Ascending aorta (tissue), 2 donors: ENCODE results near the gene LCA5L. TPM values are rescaled to one million over a fixed set of nuclear protein-coding genes. Genes with fewer than 3 reads are reported as not detected.

ENCODE experiments used
- DNase-seq, 2 donors: peaks; one replicate each; pipeline ENCODE4 v3.0.0-alpha.2; 2019; ENCODE audit warnings: low spot score in 2 of 2
- H3K27ac ChIP-seq, 2 donors: fragments of 200-600 bp; sonication (generic); one replicate each; pipeline ENCODE4 v1.5.1; 2016 to 2017; ENCODE audit warnings: mild to moderate bottlenecking in 1 of 2
- H3K27me3 ChIP-seq: fragments of 200-600 bp; sonication (generic); one replicate; pipeline ENCODE4 v1.5.1; 2017
- H3K36me3 ChIP-seq, 2 donors: fragments of 200-600 bp; sonication (generic); one replicate each; pipeline ENCODE4 v1.5.1; 2016
- H3K4me1 ChIP-seq, 2 donors: fragments of 200-600 bp; sonication (generic); one replicate each; pipeline ENCODE4 v1.5.1; 2016 to 2017; ENCODE audit warnings: mild to moderate bottlenecking in 1 of 2
- H3K4me3 ChIP-seq, 2 donors: fragments of 200-600 bp; sonication (generic); one replicate each; pipeline ENCODE4 v1.5.1; 2016 to 2017; ENCODE audit warnings: mild to moderate bottlenecking in 1 of 2
- H3K9me3 ChIP-seq, 2 donors: fragments of 200-600 bp; sonication (generic); one replicate each; pipeline ENCODE4 v1.5.1; 2016
- intact Hi-C: fragments of 100-400 bp; cut with DNase I; formaldehyde crosslinking; loops from one replicate; pipeline ENCODE4 v1.15.1; 2023
- total RNA-seq: library from RNA; depleted of rRNA; stranded (reverse); fragments of >200 nt; gene quantifications from one replicate; pipeline ENCODE4 v1.1.0, GENCODE V29; 2016
- TF ChIP-seq, protein P1 (sequence below), 3 experiments: fragments of 200-600 bp in 2 of 3; fragments of 450-650 bp in 1 of 3; sonication (generic) in 2 of 3; IDR thresholded peaks; one replicate each; pipeline ENCODE4 v1.5.1; 2016 to 2019; ENCODE audit warnings: antibody characterized with exemption in 3 of 3, mild to moderate bottlenecking in 1 of 3, moderate library complexity in 1 of 3

Gene LCA5L
- total RNA-seq, 1 donor from 2014 or later = not detected

DNA sequence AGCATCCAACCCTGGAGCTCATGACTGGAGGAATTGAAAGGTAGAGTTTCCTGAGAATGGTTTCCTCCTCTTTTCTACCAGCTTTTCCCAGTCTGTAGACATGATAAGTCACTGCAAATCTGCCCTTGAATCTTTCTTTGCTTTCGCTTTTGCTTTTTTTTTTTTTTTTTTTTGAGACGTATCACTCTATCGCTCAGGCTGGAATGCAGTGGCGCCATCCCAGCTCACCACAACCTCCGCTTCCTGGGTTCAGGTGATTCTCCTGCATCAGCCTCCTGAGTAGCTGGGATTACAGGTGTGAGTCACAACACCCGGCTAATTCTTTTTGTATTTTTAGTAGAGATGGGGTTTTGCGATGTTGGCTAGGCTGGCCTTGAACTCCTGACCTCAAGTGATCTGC lies 1.7 kb upstream of the LCA5L start:
- no peak for DNase-seq
- TF ChIP-seq, protein P1, sequence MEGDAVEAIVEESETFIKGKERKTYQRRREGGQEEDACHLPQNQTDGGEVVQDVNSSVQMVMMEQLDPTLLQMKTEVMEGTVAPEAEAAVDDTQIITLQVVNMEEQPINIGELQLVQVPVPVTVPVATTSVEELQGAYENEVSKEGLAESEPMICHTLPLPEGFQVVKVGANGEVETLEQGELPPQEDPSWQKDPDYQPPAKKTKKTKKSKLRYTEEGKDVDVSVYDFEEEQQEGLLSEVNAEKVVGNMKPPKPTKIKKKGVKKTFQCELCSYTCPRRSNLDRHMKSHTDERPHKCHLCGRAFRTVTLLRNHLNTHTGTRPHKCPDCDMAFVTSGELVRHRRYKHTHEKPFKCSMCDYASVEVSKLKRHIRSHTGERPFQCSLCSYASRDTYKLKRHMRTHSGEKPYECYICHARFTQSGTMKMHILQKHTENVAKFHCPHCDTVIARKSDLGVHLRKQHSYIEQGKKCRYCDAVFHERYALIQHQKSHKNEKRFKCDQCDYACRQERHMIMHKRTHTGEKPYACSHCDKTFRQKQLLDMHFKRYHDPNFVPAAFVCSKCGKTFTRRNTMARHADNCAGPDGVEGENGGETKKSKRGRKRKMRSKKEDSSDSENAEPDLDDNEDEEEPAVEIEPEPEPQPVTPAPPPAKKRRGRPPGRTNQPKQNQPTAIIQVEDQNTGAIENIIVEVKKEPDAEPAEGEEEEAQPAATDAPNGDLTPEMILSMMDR (IDR thresholded peaks at IDR 0.05) = no peak
- H3K4me1 ChIP-seq = peaks cover 0 to 3% of the 10 kb centered on the region in 2 donors
- intact Hi-C loops = no loop called here
- H3K27ac ChIP-seq = no peak overlapping the region
- no peaks in the 10 kb centered on the region for H3K27me3 ChIP-seq
- H3K9me3 ChIP-seq = no peaks in the 10 kb centered on the region
- no peak overlapping the region for H3K4me3 ChIP-seq
- no peaks in the 10 kb centered on the region for H3K36me3 ChIP-seq

- H3K9me3 ChIP-seq = no peaks in the 10 kb centered on the region
- TF ChIP-seq, protein P1 (IDR thresholded peaks at IDR 0.05) = no peak
- peak in 1 of 2 donors; percentile 65 for DNase-seq
- intact Hi-C loops = loop anchor here (2.0 kb wide), 3 partner anchors 56 to 132 kb away; partner anchors contain the start of gene BRWD1
- H3K27me3 ChIP-seq = no peaks in the 10 kb centered on the region
- H3K4me3 ChIP-seq = peak overlapping the region; percentile 76 to 82
- H3K36me3 ChIP-seq = no peaks in the 10 kb centered on the region
- peak overlapping the region; percentile 85 to 92 for H3K27ac ChIP-seq
- peaks cover 0 to 3% of the 10 kb centered on the region in 2 donors for H3K4me1 ChIP-seq
Measured at GRCh38 chr21:39444421-39445180, 977 bp downstream of the LCA5L start.

- no peaks in the 10 kb centered on the region for H3K36me3 ChIP-seq
Measured at GRCh38 chr21:39441502-39442475, 3.8 kb downstream of the LCA5L start.

DNA sequence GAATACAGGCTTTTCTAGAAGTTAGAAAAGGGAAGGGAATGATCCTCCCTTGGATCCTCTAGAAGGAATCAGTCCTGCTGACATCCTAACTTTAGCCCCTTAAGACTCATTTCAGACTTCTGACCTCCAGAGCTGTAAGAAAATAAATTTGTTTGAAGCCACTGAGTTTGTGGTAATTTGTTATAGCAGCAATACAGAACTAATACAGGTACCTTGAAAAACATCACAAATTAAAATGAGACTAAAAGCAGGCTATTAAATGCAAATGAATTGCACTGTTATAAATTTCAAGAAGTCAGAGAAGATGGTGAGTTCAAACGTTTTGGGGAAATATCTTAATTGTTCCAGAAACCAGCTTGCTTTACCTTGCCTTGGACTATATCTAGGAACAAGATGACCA lies 6.3 kb downstream of the LCA5L start:
- intact Hi-C loops = no loop called here
- Histone ChIP-seq H3K4me3 (no peak overlapping the region), H3K27ac (no peak overlapping the region), H3K36me3 (no peaks in the 10 kb centered on the region), H3K27me3 (no peaks in the 10 kb centered on the region), H3K4me1 (no peaks in the 10 kb centered on the region), H3K9me3 (no peaks in the 10 kb centered on the region)
- TF ChIP-seq, protein P1 (IDR thresholded peaks at IDR 0.05) = no peak
- no peak for DNase-seq

More at GRCh38 chr21:39441502-39442475, 3.8 kb downstream of the LCA5L start:
- peaks cover 0 to 3% of the 10 kb centered on the region in 2 donors for H3K4me1 ChIP-seq
- intact Hi-C loops = no loop called here
- TF ChIP-seq, protein P1 (IDR thresholded peaks at IDR 0.05) = peak; percentile 8 to 57 (median 42)
- no peaks in the 10 kb centered on the region for H3K9me3 ChIP-seq
- no peak overlapping the region for H3K27ac ChIP-seq
- H3K27me3 ChIP-seq = no peaks in the 10 kb centered on the region
- no peak for DNase-seq
- no peak overlapping the region for H3K4me3 ChIP-seq

DNA sequence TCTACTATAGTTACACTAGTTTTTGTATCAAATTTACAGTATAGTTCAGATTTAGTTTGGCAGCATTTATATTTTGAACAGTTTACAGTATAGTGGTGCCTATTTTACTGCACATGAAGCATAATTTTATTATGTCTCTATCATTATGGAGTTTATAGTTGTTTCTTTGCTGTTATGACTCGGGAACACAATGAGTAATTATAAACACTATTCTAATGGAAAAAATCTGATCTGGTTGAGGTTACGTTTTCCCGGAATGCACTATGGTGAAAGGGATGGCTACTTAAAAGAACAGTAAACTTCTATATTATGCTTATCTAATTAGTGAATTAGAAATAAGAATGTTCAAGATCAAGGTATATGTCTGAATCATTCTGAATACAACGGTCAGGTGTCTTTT lies 10.6 kb downstream of the LCA5L start:
- H3K9me3 ChIP-seq = no peaks in the 10 kb centered on the region
- H3K4me1 ChIP-seq = no peaks in the 10 kb centered on the region
- intact Hi-C loops = no loop called here
- DNase-seq = no peak
- H3K27ac ChIP-seq = no peak overlapping the region
- no peaks in the 10 kb centered on the region for H3K36me3 ChIP-seq
- no peaks in the 10 kb centered on the region for H3K27me3 ChIP-seq
- no peak overlapping the region for H3K4me3 ChIP-seq
- TF ChIP-seq, protein P1 (IDR thresholded peaks at IDR 0.05) = no peak
